ENCODE measurements around the gene DLL1.

The DLL1 gene

DNA sequence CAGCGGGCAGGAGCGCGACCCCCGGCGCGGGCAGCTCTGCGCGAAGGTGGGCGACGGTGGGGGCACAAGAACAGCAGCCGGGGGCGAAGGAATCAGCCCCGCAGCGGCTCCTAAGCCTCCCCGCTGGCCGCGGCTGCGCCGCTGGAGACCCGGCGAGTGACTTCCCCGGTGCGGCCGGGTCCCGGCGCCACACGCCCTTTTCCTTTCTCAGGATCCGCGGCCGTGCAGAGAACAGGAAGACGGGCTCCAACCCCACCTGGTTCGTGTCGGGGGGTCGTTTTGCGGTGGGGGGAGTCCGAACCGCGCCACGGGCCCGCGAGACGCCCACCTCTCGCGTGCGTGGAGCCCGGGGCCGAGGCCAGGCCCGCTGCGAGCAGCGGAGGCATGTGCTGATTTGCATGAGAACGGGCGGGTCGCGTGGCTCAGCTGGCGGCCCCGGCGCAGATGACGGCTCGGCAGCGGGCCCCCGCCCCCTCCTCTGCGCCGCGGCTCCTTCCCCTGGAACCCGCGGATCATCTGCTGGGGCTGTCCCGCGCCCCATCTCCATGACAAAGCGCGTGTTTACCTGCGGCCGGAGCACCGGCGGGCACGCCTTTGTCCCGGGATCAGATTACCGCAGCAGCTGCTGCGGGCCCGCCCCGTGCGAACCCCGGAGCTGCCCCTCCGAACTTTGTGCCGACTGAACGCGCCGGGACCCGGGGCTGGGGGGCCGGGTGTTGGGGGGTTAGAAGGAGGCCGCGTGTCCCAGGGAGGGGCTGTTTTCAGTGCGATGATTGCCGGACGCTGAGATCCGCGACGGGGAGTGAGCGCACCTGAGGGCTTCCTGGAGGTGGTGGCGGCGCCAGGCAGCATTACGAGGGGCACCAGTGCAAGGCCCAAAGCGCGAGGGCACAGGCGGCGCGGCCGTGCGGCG lies 4.9 kb upstream of the DLL1 start:
- DNase-seq (ENCODE audit: low spot score), result no peak

DNA sequence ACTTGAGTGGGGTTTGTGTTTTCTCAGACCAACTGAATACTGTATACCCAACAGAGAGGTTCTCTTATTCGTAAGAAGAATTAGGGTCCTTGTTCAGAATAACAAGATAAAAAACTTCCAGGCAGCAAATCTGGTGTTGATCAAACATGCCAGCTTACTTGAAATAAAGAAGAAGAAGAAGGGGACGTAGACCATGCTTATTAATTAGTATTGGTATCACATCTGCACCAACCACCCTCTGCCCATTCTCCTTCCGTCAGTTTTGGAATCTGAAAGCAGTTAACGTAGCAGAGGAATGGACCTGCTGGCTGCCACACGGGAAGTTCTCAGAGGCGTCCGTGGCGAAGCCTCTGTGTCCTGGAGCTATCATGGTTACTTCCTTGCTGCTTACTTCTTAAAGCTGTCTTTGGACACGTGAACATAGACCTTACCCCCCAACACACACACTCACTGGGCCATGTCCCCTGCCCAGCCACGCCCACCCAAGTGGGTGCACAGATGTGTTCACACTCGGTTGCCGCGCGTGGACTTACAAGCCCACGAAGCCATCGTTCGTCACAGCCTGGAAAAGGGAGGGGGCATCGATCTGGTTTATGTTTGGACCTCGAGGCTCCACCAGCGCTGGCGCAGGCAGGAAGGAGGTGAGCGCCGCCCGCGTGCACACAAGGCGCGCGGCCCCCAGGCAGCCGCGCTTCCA lies 4.1 kb upstream of the DLL1 start:
- DNase-seq (ENCODE audit: low spot score), result no peak

DNA sequence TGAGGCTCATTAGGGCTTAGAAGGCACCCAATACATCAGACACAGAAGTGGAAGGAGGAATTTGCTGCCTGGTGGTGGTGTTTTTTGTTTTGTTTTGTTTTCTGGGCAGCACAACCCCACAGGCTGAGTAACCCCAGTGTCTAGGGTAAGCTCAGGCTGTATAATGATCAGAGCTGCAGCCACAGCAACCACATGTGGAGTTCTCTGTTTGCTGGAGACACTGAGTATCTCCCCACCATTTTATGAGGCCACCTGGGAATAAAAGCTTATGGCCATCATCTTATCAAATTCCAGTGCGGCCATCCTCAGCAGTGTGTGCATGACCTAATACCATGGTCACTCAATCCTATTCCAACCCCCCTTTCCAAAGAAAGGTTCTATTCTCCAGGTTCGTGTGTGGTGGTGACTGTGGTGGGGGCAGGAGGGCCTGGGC lies 3.4 kb upstream of the DLL1 start:
- no peak for DNase-seq (ENCODE audit: low spot score)

DNA sequence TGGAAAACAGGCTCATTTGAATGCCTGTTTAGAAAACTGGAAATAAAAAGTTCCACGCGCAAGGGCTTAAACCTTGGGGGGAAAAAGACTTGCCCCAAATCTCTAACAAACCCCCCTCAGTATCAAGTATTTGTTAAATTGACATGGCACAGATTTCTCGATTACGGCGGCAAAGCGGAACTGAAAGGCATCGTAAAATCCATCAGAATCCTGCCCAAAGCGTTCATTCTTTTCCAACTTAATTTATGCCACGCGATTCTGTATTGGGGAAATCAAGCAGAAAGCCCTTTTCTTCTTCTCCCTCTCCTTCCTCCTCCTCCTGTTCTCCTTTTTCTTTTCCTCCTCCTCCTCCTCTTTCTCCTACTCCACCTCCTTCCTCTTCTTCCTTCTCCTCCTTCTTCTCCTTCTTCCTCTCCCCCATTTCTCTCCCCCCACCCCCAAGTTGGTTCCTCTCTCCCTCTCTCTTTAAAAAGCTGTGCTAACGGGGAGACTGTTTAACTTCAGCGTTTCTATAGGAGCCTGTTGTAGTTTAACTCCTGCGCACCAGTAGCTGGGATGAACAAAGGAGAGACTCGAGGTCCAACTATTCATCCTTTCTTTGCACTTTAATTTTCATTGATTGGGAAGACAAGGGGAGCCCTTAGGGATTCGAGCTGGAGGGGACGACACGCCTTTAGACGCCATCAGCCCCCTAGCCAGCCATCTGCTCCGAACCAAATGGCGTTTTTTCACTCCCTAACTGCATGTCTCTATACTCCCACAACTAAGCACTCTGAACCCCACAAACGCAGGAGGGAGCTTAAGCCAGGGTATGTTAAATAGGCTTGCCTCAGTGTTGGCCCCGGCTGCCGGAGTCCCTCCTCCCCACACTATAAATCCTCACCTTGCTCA lies 2.7 kb upstream of the DLL1 start:
- no peak for DNase-seq (ENCODE audit: low spot score)

DNA sequence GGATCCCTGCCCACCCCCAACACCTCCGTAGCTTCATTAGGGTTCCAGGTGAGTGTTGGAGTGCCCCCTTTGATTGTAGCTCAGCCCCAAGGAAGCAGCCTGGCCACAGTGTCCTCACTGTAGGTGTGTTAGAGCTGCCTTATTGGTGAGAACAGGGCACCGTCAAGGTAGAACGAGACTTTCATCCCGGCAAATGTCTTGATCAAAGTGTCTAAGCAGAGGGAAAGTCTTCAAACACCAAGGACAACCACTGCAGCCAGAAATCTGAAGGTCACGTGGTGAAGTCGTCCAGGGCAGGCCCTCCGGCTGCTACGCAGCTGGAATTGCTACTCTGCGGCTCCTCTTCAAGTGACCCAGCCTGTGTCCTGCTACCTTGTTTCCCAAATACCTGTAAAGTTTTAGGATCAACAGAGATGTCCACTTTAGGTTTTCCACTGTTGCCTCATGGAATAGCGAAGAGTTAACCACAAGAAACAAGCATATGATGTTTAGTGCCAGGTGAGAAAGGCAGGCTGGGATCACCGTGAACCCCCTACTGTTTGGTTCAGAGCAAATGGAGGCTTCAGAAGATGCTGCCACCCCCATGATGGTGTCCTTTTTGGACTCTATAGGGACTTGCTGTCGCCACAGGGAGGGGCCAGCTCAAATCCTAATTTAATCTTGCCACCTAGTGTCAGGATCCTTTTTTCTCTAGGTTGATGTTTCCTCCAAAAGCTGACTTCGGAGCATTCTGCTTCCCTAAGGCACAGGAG lies 1.7 kb upstream of the DLL1 start:
- DNase-seq (ENCODE audit: low spot score), result no peak

DNA sequence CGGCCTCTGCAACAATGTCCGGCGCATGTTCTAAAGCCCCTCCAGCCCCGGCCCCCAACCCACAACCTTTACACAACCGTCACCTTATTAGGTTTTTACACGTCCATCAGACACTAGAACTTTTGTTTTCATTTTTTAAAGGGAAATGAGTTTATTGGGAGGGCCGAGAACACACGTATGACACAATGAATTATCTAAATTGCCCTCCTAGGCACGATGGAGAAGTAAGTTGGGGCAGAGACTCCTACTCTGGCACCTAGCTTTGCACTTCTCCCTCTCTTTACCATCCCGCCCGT lies 1.2 kb upstream of the DLL1 start:
- DNase-seq (ENCODE audit: low spot score), result no peak

DNA sequence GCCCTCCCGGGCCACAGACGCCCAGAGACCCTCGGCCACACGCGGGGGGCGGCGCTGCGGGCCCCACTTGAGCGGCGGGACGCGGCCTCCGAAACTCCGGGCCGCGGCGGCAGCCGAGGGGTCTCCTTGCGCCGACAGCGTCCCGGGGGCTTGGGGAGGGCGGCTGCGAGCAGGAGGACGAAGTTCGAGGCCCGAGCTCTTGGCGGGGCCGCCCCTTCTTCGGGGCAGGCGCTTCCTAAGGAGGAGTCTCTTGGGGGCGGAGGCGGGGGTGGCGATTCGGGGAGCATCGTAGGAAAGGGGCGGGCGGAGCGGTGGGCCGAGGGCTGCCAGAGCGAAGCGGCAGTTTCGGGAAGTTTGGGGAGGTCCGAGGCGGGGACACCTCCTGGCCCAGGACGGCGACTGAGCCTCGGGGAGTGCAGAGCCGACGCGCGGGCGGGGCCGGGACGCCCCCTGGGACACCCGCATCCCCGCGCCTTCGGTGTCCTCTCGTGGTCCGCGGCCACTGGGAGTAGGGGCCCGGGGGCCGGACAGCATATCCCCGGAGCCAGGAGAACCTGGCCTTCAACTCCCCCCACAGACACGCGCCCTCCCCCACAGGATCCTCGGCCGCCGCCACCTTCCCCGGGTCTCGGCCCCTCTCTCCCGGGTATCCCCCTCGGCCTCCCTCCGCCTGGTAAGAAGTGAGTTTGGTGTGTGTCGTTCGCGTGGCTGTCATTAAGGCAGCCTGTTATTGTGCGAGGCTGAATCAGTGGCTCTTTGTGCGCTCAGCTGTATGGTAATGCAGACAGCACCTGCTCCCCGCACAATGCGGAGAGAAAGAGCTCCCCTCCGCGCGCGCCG lies 613 bp upstream of the DLL1 start:
- peak; percentile 79 for DNase-seq (ENCODE audit: low spot score)

DNA sequence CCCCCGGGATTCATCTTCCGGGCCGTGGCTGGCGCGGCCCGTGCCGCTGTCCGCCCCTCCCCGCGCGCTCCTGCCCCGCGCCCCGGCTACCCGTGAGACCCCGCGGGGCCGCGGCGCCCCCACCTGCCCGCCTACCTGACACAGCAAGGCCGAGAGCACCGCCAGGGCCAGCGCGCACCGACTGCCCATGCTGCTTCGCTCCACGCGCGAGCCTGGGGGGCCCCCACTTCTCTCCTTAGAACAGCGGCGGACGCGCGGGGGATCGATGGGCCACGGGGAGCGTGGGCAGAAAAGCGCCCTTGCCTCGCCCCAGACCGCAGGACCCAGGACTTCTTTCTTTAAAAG lies 955 bp downstream of the DLL1 start:
- no peak for DNase-seq (ENCODE audit: low spot score)

DNA sequence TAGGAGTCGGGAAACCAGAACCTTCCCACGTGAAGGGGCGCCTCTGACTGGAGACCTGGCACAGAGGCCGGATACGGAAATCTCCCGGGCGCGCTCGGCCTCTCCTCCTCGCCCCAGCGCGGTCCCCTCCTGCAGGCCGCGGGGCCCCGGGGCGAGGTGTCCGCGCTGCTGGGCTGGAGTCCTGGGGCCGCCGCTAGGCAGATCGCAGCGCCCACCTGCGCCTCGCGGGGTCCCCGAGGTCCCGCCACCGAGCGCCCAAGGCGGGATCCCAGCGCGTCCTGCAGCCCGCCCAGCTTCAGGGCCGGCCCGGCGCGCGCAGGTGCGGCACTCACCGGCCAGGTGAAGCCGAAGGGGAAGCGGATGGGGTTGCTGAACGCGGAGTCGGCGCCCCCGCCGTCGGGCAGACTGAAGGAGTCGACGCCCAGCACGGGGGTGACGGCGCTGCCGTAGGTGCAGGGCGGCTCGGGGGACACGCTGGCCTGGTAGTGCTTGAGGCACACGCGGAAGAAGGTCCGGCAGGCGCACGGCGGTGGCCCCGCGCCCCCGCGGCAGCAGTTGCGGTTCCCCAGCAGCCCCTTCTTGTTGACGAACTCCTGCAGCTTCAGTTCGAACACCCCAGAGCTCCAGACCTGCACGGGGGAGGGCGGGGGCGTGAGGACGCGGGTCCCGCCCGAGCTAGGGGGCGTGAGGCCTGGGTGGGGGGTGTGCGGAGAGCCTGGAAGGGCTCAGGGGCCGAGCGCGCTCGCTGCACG lies 1.5 kb downstream of the DLL1 start:
- DNase-seq (ENCODE audit: low spot score), result no peak

DNA sequence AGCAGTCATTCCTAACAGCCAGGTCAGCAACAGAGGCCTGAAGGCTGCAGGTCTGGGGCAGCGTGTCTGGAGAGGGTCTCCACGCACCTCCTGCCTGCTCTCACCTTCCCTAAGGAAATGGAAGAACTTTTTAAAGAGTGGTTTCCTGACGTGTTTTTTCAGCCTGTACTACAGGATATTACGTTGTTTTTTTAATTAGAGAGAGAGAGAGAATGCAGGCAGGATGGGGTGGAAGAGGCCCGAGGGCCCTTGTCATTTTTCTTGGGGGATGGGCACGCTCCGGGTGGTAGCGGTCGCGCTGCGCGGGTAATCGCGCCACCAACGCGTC lies 2.1 kb downstream of the DLL1 start:
- DNase-seq (ENCODE audit: low spot score), result no peak

DNA sequence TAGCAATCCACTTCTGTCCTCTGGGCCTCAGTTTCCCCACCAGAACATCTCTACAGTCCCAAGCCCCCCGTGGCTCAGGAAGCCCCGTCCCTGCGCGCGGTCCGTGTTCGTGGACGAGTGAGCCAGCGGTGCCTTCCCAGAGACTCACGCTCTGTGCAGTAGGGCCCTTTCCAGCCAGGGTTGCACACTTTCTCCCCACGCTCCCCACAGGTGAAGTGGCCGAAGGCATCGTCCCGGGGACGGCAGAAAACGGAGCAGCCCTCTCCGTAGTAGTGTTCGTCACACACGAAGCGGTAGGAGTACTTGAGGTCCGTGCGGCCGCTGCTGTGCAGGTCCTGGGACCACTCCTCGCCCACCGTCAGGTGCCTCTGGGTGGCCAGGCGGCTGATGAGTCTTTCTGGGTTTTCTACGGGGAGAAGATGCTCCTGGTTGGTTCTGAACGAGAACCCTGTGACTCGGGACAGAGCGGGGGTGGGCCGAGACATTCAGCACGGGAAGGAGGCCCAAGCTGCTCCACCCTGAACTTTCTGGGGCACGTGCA lies 2.7 kb downstream of the DLL1 start:
- no peak for DNase-seq (ENCODE audit: low spot score)

DNA sequence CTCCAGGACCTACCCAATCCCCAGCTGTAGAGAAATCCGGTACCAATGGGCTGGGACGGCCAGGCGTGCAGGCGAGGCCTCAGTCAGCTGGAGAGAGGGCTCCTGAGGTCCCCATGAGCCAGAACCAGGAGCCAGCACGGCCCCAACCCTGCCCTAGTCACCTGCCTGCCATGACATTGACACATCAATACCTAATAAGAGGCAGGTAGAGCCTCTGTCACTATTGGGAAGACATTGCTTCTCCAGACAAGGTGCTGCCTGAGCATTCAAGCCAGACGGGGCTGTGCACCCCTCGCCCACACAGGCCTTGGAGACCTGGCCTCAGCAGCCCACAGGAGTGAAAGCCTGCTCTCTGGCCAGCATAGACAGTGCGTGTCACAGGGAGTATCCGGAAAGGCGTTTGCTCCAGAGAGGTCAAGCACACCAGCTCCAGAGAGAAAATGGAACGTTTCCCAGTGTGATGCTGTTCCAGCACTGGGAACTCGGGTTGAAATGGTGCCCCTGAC lies 3.5 kb downstream of the DLL1 start:
- DNase-seq (ENCODE audit: low spot score), result no peak

DNA sequence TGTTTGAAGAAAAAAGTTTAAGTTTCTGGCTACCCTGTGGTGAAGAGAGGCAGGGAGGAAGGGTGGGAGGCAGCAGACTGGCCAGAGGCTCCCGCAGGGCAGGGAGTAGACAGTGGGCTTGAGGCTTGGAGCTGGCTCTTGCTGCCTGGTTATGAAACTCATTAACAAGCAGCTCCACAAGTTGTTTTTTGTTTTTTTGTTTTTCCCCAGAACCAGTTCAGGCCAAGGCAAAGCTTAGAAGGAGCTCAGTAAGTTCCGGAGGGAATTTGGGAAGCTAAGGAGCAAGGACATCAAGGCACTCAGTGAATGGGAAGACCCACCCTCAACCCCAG lies 4.0 kb downstream of the DLL1 start:
- DNase-seq (ENCODE audit: low spot score), result no peak

DNA sequence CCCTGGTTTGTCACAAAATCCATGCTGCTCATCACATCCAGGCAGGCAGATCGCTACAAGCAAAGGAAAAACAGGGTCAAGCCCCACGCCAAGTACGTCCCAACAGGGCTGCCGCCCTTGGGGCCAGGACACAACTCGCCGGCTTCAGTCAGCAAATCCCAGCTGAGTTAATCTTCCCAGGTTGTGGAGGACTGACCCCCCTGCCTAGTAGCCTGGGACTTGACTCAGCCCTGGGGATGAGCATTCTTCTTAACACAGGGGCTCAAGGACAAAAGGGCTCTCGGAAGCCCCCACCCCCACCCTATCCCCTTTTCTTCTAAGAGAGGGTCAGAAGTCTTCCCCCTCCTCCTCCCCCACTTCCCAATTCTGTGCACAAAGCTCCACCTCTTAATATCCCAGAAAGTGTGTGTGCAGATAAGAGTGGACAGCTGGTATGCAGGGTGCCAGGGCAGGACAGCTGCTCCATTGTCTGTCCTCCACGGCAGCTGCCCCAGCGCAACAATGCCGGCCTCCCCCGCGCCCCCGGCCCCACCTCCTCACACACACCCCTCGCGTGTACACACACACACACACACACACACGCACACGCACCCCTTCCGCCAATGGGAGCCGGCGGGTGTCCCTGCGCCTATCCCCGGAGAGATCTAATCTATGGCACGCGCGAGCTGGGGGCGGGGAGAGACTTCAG lies 4.5 kb downstream of the DLL1 start:
- DNase-seq (ENCODE audit: low spot score), result no peak

DNA sequence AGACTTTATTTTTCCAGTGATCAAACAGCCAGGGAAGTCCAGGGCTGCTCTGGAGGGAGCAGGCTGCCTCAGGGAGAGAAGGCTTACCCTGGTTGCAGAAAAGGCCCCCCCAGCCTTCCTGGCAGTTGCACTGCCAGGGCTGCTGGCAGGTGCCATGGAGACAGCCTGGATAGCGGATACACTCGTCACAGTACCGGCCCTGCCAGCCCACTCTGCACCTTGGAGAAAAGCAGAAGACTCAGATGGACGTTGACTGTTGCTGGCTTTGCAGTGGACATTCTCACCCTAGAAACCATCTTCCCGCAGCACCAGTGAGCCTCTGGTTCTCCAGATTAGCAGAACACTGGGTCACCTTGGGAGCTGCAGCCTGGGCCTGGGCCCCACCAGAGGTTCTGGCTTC lies 5.4 kb downstream of the DLL1 start:
- no peak for DNase-seq (ENCODE audit: low spot score)

DNA sequence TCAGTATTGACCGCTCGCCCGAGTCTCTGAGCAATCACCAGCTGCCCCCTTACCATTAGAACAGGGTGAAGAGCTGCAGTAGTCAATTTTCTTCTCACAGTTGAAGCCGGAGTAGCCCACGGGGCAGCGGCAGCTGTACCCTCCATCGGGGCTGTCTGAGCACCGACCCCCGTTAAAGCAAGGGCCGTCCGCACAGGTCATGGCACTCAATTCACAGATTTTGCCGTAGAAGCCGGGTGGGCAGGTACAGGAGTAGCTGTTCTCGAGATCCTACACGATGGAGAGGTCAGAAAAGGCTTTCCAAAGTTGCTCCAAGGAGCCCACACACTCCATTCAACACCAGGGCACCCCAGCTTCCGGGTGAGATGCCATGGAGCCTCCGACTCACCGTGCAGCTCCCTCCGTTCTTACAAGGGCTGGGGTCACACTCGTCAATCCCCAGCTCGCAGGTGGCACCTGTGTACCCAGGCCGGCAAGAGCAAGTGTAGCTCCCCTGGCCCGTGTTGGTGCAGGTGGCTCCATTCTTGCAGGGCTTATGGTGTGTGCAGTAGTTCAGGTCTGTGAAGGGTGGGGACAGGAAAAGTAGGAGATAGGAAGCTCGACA lies 5.9 kb downstream of the DLL1 start:
- no peak for DNase-seq (ENCODE audit: low spot score)

DNA sequence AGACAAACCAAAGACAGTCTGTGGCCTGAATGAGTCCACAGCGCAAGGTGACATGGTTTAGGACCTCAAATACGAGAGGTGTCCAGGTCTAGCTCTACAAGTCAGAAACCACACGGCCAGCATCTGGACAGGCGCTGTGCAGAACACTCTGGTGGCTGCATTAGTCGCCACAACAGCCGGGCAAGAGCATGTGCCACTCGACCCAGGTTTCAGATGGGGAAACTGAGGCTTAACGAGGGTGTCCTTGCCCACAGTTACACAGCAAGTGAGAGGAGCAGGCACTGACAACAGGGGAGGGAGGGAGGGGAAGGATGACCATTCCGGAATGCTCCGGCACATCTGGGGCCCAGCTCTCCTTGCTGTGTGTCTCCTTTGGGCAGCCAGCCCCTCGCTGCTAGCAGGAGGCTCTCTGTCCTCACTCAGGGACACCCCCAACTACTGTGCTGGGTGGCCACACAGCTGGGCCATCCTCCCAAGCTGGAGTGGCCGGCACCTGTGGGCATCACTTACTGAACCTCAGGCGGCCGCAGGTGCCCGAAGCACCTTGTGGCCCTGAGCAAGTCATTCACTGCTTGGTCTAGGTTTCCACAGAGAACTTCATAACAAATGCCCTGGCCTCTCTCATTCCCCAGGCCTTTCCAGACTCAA lies 6.6 kb downstream of the DLL1 start:
- DNase-seq (ENCODE audit: low spot score), result no peak

Measured in SK-N-DZ (cell line).